Ishikawa (cell line): ENCODE measurements around the gene LMF1.

Experiments used
- TAF1 ChIP-seq: IDR thresholded peaks from 2 replicates; pipeline ENCODE4 v1.6.1; 2012; ENCODE audit warnings: low read depth, mild to moderate bottlenecking
- YY1 ChIP-seq: IDR thresholded peaks from 2 replicates; pipeline ENCODE4 v1.6.1; 2012; ENCODE audit warnings: low read depth

DNA sequence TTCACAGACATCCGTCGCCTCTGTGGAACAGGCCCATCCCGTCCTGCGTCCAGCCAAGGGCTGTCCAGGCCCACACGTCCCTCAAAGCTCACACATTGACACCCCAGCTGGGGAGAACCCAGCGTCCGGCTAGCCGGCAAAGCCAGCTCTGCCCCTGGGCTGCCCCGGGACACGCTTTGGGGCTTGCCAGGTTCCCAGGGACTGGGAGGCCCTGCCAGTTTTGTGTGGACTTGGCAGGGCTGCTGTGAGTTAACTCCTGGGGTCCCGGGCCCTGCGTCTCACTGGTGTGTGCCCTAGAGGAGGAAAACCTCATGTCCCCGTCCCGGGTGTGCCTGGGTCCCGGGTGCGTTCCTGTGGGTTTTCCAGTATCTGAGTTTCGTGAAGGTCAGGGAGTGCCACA, 17.1 kb upstream of the LMF1 start:
- no peak for TF ChIP-seq YY1
- no peak for TF ChIP-seq TAF1
